C4-2B (cell line): ENCODE measurements around the gene KRT12.

Experiments
- ZFX ChIP-seq: fragments of 450-650 bp; IDR thresholded peaks from 2 replicates; pipeline ENCODE4 v1.6.1; 2017
- TF ChIP-seq, protein P1 (sequence below): fragments of 450-650 bp; conservative IDR thresholded peaks from 2 replicates; pipeline ENCODE4 v1.5.1; 2017; ENCODE audit warnings: mild to moderate bottlenecking

DNA sequence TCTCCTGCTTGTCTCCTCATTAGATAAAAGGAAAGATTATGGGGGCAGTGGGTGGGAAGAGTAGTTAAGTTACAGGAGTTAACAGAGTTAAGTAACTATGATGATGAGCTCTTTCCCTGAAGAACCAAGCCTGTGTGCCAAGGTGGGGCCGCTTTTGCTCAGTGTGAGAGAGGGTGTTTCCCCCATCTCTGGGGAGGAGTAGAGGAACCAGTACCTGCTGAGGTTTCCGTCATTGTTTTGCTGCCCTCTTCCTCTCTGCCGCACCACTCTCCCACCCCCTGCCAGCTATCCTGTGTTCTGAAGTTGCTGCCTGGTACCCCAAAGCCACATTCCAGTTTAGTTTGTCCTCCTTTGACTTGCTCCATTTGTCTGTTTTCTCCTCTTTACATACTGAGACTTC is 23.8 kb downstream of the KRT12 start:
- TF ChIP-seq, protein P1, sequence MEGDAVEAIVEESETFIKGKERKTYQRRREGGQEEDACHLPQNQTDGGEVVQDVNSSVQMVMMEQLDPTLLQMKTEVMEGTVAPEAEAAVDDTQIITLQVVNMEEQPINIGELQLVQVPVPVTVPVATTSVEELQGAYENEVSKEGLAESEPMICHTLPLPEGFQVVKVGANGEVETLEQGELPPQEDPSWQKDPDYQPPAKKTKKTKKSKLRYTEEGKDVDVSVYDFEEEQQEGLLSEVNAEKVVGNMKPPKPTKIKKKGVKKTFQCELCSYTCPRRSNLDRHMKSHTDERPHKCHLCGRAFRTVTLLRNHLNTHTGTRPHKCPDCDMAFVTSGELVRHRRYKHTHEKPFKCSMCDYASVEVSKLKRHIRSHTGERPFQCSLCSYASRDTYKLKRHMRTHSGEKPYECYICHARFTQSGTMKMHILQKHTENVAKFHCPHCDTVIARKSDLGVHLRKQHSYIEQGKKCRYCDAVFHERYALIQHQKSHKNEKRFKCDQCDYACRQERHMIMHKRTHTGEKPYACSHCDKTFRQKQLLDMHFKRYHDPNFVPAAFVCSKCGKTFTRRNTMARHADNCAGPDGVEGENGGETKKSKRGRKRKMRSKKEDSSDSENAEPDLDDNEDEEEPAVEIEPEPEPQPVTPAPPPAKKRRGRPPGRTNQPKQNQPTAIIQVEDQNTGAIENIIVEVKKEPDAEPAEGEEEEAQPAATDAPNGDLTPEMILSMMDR = no peak
- no peak for TF ChIP-seq ZFX
